Keratinocyte (primary cell): ENCODE results near the gene KRTAP4-4. TPM values are rescaled to one million over a fixed set of nuclear protein-coding genes. Genes with fewer than 3 reads are reported as not detected.
"Not testable (repeated sequence)": the region's sequence is repeated elsewhere in the genome, so short reads cannot be mapped to it uniquely, and the experiment has no call there.

Experiments
- DNase-seq: peaks from one replicate; pipeline ENCODE4 v3.0.0-alpha.2; 2011; ENCODE audit warnings: low read depth, missing footprints, low spot score
- FAIRE-seq: peaks from 2 replicates; lab custom pipeline; 2011; peaks lifted over from hg19 to GRCh38; lab: Jason Lieb, UNC
- H2AFZ ChIP-seq: 2 replicates; pipeline ENCODE4 v1.6.0; 2012; ENCODE audit warnings: low read length, control low read depth, inconsistent platforms; ENCODE audit not compliant: control insufficient read depth
- H3K27ac ChIP-seq: 2 replicates; pipeline ENCODE4 v1.5.1; 2011; ENCODE audit warnings: low read length; ENCODE audit not compliant: control insufficient read depth, insufficient read depth
- H3K27me3 ChIP-seq: 3 replicates; pipeline ENCODE4 v1.6.0; 2011; ENCODE audit warnings: low read length; ENCODE audit not compliant: control insufficient read depth, insufficient read depth; ENCODE audit errors: extremely low read depth
- H3K36me3 ChIP-seq, 2 experiments: 2 replicates in 1 of 2; 3 replicates in 1 of 2; pipeline ENCODE4 v1.5.1; 2011; ENCODE audit warnings: low read length in 2 of 2, mild to moderate bottlenecking in 1 of 2; ENCODE audit not compliant: control insufficient read depth in 2 of 2, insufficient read depth in 2 of 2; ENCODE audit errors: extremely low read depth in 1 of 2
- H3K4me1 ChIP-seq: 3 replicates; pipeline ENCODE4 v1.5.1; 2011; ENCODE audit warnings: low read length; ENCODE audit not compliant: control insufficient read depth, insufficient read depth; ENCODE audit errors: extremely low read depth
- H3K4me2 ChIP-seq: 3 replicates; pipeline ENCODE4 v1.6.0; 2011; ENCODE audit warnings: low read depth, low read length; ENCODE audit not compliant: control insufficient read depth, insufficient read depth; ENCODE audit errors: extremely low read depth
- H3K4me3 ChIP-seq, 3 experiments: fragments of 200-600 bp in 1 of 3; sonication (generic) in 1 of 3; 2 replicates in 2 of 3; 3 replicates in 1 of 3; pipeline ENCODE4 v1.5.1; 2011 to 2016; ENCODE audit warnings: low read length in 3 of 3, mild to moderate bottlenecking in 3 of 3, control low read depth in 2 of 3, inconsistent platforms in 1 of 3, low read depth in 1 of 3, mixed read lengths in 1 of 3, mixed run types in 1 of 3, moderate library complexity in 1 of 3; ENCODE audit not compliant: control insufficient read depth in 2 of 3, insufficient read depth in 2 of 3; ENCODE audit errors: extremely low read depth in 1 of 3
- H3K79me2 ChIP-seq: 2 replicates; pipeline ENCODE4 v1.6.0; 2012; ENCODE audit warnings: low read length; ENCODE audit not compliant: control insufficient read depth, insufficient read depth
- H3K9ac ChIP-seq: 3 replicates; pipeline ENCODE4 v1.6.0; 2011; ENCODE audit warnings: low read length; ENCODE audit not compliant: control insufficient read depth, insufficient read depth; ENCODE audit errors: extremely low read depth
- H3K9me1 ChIP-seq: 3 replicates; pipeline ENCODE4 v1.6.0; 2011; ENCODE audit warnings: low read length; ENCODE audit not compliant: control insufficient read depth, insufficient read depth; ENCODE audit errors: extremely low read depth
- H3K9me3 ChIP-seq: 2 replicates; pipeline ENCODE4 v1.5.1; 2012; ENCODE audit warnings: low read depth, low read length; ENCODE audit not compliant: control insufficient read depth
- H4K20me1 ChIP-seq: 3 replicates; pipeline ENCODE4 v1.6.0; 2011; ENCODE audit warnings: low read length; ENCODE audit not compliant: control insufficient read depth, insufficient read depth; ENCODE audit errors: extremely low read depth
- EZH2 ChIP-seq: IDR thresholded peaks from one replicate; pipeline ENCODE4 v1.6.1; 2012; ENCODE audit warnings: inconsistent platforms, mild to moderate bottlenecking, low read length, moderate library complexity
- dilution Hi-C: fragments of 300-500 bp; cut with MboI; formaldehyde crosslinking; loops from one replicate; pipeline ENCODE4 v1.7.0; 2020; ENCODE audit warnings: low sequenced_read_pairs; ENCODE audit not compliant: extremely low pct_ligation_motif_present
- polyA plus RNA-seq, 5 experiments: library from polyadenylated mRNA; depleted of rRNA in 3 of 5; stranded (reverse) in 3 of 5; stranded (forward) in 1 of 5; unstranded in 1 of 5; fragments of >200 nt; gene quantifications; 1 replicate in 1 of 5; 2 replicates in 3 of 5; 3 replicates in 1 of 5; pipeline versions ENCODE4 v1.2.1 to v1.2.3, GENCODE V29; 2011 to 2012; ENCODE audit warnings: missing spikeins in 2 of 5, low read depth in 1 of 5, low replicate concordance in 1 of 5
- TF ChIP-seq, protein P1 (sequence below), 3 experiments: IDR thresholded peaks in 1 of 3; conservative IDR thresholded peaks in 1 of 3; optimal IDR thresholded peaks in 1 of 3; 2 replicates in 2 of 3; 3 replicates in 1 of 3; pipeline versions ENCODE3 to v1.5.1; 2011; ENCODE audit warnings: low read length in 3 of 3, mild to moderate bottlenecking in 3 of 3, moderate library complexity in 2 of 3, control low read depth in 1 of 3, inconsistent platforms in 1 of 3; ENCODE audit not compliant: insufficient read depth in 2 of 3; ENCODE audit errors: extremely low read depth in 1 of 3

Gene KRTAP4-4
- polyA plus RNA-seq, 1 donor (not counting 4 experiments of a cell fraction or from before 2014, with no cell fraction given), result not detected

DNA sequence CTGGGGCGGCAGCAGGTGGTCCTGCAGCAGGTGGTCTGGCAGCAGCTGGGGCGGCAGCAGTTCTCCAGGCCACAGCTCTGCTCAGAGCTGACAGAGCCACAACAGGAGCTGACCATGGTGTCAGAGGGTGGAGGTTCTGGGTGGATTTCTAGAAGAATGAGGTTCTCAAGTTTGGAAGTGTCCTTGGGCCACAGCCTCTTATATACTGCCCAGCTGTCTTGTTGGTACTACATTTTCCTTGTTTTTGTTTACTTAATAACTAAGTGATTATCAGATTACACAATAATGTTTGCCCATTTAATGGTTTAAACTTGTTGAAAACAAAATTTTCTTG, 10.9 kb downstream of the KRTAP4-4 start, which contains the start of gene KRTAP4-5:
Gene KRTAP4-5, minus strand, starts transcription at position 174 of the 334 bp plus-strand sequence. Its CDS starts 58 bp downstream, at position 116.
- no peak for FAIRE-seq
- dilution Hi-C loops, result no loop called here
- no peak for TF ChIP-seq EZH2
- TF ChIP-seq, protein P1, sequence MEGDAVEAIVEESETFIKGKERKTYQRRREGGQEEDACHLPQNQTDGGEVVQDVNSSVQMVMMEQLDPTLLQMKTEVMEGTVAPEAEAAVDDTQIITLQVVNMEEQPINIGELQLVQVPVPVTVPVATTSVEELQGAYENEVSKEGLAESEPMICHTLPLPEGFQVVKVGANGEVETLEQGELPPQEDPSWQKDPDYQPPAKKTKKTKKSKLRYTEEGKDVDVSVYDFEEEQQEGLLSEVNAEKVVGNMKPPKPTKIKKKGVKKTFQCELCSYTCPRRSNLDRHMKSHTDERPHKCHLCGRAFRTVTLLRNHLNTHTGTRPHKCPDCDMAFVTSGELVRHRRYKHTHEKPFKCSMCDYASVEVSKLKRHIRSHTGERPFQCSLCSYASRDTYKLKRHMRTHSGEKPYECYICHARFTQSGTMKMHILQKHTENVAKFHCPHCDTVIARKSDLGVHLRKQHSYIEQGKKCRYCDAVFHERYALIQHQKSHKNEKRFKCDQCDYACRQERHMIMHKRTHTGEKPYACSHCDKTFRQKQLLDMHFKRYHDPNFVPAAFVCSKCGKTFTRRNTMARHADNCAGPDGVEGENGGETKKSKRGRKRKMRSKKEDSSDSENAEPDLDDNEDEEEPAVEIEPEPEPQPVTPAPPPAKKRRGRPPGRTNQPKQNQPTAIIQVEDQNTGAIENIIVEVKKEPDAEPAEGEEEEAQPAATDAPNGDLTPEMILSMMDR (optimal IDR thresholded peaks at IDR 0.05 in 1 of 3, IDR thresholded peaks at IDR 0.05 in 1 of 3, conservative IDR thresholded peaks at IDR 0.05 in 1 of 3; ENCODE audit: extremely low read depth in 1 of 3, insufficient read depth in 2 of 3, low read length in 3 of 3), result no peak

DNA sequence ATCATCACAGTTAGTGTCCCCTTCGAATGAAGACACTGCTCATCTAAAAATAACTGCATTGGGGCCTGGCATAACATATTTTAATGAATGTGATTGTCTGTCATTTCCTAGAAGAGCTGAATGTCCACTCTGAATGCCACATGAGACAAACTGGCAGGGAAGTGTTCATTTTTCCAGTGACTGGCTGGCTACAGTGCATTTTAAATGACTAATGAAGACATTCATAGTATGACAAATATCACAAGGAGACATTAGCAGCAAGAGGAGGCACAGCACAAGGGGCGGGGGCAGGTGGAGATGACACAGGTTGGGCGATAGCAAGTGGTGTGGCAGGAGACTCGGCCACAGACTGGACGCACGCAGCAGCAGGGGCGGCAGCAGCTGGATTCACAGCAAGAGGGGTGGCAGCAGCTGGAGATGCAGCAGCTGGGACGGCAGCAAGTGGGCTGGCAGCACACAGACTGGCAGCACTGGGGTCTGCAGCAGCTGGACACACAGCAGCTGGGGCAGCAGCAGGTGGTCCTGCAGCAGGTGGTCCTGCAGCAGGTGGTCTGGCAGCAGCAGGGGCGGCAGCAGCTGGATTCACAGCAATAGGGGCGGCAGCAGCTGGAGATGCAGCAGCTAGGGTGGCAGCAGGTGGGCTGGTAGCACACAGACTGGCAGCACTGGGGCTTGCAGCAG, 11.4 kb downstream of the KRTAP4-4 start:
- FAIRE-seq, H3K4me3 ChIP-seq, DNase-seq, H3K27ac ChIP-seq, H3K9ac ChIP-seq, H3K27me3 ChIP-seq, H3K9me3 ChIP-seq, H2AFZ ChIP-seq, H4K20me1 ChIP-seq, H3K36me3 ChIP-seq, dilution Hi-C loops, H3K4me1 ChIP-seq, H3K79me2 ChIP-seq, H3K9me1 ChIP-seq, H3K4me2 ChIP-seq: not testable (repeated sequence)

More for the DNA sequence above, 10.9 kb downstream of the KRTAP4-4 start, which contains the start of gene KRTAP4-5:
- no peaks in the 10 kb centered on the region for H3K27me3 ChIP-seq
- no peak within 1 kb of the TSS for H2AFZ ChIP-seq
- no peak within 1 kb of the TSS for H3K4me2 ChIP-seq
- no peaks in the 10 kb centered on the region for H4K20me1 ChIP-seq
- H3K79me2 ChIP-seq, result no peaks in the 10 kb centered on the region
- no peak within 1 kb of the TSS for H3K27ac ChIP-seq
- no peak for DNase-seq
- H3K9me3 ChIP-seq, result no peaks in the 10 kb centered on the region
- H3K9me1 ChIP-seq, result no peaks in the 10 kb centered on the region
- no peak within 1 kb of the TSS for H3K4me3 ChIP-seq
- no peaks in the 10 kb centered on the region for H3K4me1 ChIP-seq
- H3K36me3 ChIP-seq, result no peaks in the 10 kb centered on the region
- no peak within 1 kb of the TSS for H3K9ac ChIP-seq
